Pancreas (tissue), 8 donors: ENCODE measurements around the gene MINDY3. TPM values are rescaled to one million over a fixed set of nuclear protein-coding genes. Genes with fewer than 3 reads are reported as not detected.

Source experiments
- polyA plus RNA-seq, 2 donors: library from polyadenylated mRNA; stranded (reverse); fragments of 200-250 nt; gene quantifications; one replicate each; pipeline ENCODE4 v1.2.3, GENCODE V29; 2013
- total RNA-seq, 6 donors: library from RNA; stranded (reverse); fragmentation: NEBNext Ultra II Directional in 4 of 6; extraction: Animal tissue kit (Norgen Biotek cat#: 25700) in 4 of 6; gene quantifications; one replicate each; pipeline versions ENCODE4 v1.2.1 to v1.2.4, GENCODE V29; 2021 to 2023
- donor health status: healthy with polysubstance abuse.
- donor health status: DM: no; HTN: no; CAD: no; lungs with moderate emphysema.
- donor health status: DM: no; HTN: no; CAD: no.
- donor health status: Bipolar disorder and iron deficiency.
- donor health status: DM: yes; HTN: yes; CAD: no.
- donor health status: DM: no; HTN: no; CAD: no.
- donor health status: DM: no; HTN: no; CAD: no.
- donor health status: DM: yes; HTN: yes; CAD: no.

MINDY3 gene
- total and polyA plus RNA-seq, 8 donors = 6.9 to 14.6 (median 11.6) TPM

Other genes starting within 250 kb of the MINDY3 start
- under 1 TPM; 0.12 to 0.79 (median 0.34) TPM for gene ITGA8, start 140.6 kb downstream of the MINDY3 start, total RNA-seq
- 1 to 10 TPM; 1.0 to 1.1 TPM for gene ITGA8, start 140.6 kb downstream of the MINDY3 start, polyA plus RNA-seq